Activated naive CD8-positive, alpha-beta T cell treated with anti-CD3 and anti-CD28 coated beads, Interleukin-2, amount 10 ng/mL, durations not matched to agents 7 days and 5 days (primary cell): Measurements from ENCODE around the gene ABCC8. TPM values are rescaled to one million over a fixed set of nuclear protein-coding genes. Genes with fewer than 3 reads are reported as not detected.

Experiments
- ATAC-seq: fragments of 150-1000 bp; cut with Tn5 transposase; one replicate; pipeline ENCODE4 v1.10.0; 2021; ENCODE audit warnings: low read depth, moderate library complexity
- POLR2A ChIA-PET: fragments of 350-600 bp; sonication (Branson Sonifier 250); formaldehyde crosslinking; loops from one replicate; lab custom pipeline; 2021; ENCODE audit warnings: antibody characterized with exemption; lab: Charles Lee
- DNase-seq: peaks from one replicate; pipeline ENCODE4 v3.0.0; 2021
- H3K27ac Mint-ChIP-seq: one replicate; pipeline ENCODE4 v1.8.0; 2022; ENCODE audit warnings: mild to moderate bottlenecking, mixed read lengths
- H3K27me3 Mint-ChIP-seq: one replicate; pipeline ENCODE4 v1.8.0; 2022; ENCODE audit warnings: mild to moderate bottlenecking, moderate library complexity, mixed read lengths
- H3K36me3 Mint-ChIP-seq: one replicate; pipeline ENCODE4 v1.8.0; 2021; ENCODE audit warnings: mild to moderate bottlenecking, mixed read lengths
- H3K4me1 Mint-ChIP-seq: one replicate; pipeline ENCODE4 v1.8.0; 2021; ENCODE audit warnings: mixed read lengths
- H3K4me3 Mint-ChIP-seq: one replicate; pipeline ENCODE4 v1.8.0; 2022; ENCODE audit warnings: mild to moderate bottlenecking, moderate library complexity, mixed read lengths
- H3K9me3 Mint-ChIP-seq: one replicate; pipeline ENCODE4 v1.8.0; 2021; ENCODE audit warnings: mixed read lengths
- total RNA-seq, 2 experiments: library from RNA; stranded (reverse); gene quantifications; one replicate each; pipeline ENCODE4 v1.2.3, GENCODE V29; 2021

Gene ABCC8
- total RNA-seq, 2 experiments from 2014 or later, result not detected

GRCh38 chr11:17376493-17376892, 100.2 kb downstream of the ABCC8 start:
- H3K27me3 Mint-ChIP-seq, result peaks cover 1% of the 10 kb centered on the region
- peaks cover 19% of the 10 kb centered on the region for H3K9me3 Mint-ChIP-seq
- no peak overlapping the region for H3K27ac Mint-ChIP-seq
- peaks cover 29% of the 10 kb centered on the region for H3K36me3 Mint-ChIP-seq
- no peaks in the 10 kb centered on the region for H3K4me1 Mint-ChIP-seq
- DNase-seq (no peak), ATAC-seq (no peak)
- POLR2A ChIA-PET, result interaction anchor here (1.3 kb wide), 1 partner anchor 10 kb away, joined by 5 read pairs; no protein-coding TSS in a partner anchor
- H3K4me3 Mint-ChIP-seq, result no peak overlapping the region

GRCh38 chr11:17375547-17375946, 101.1 kb downstream of the ABCC8 start:
- no peak overlapping the region for H3K27ac Mint-ChIP-seq

GRCh38 chr11:17371614-17372013, 105.0 kb downstream of the ABCC8 start:
- H3K27me3 Mint-ChIP-seq, result no peaks in the 10 kb centered on the region
- ATAC-seq (no peak), DNase-seq (no peak)
- POLR2A ChIA-PET, result no interaction called here
- peaks cover 13% of the 10 kb centered on the region for H3K4me1 Mint-ChIP-seq
- H3K9me3 Mint-ChIP-seq, result peaks cover 38% of the 10 kb centered on the region
- peaks cover 55% of the 10 kb centered on the region for H3K36me3 Mint-ChIP-seq
- H3K27ac Mint-ChIP-seq, result no peak overlapping the region
- H3K4me3 Mint-ChIP-seq, result no peak overlapping the region

More at GRCh38 chr11:17375547-17375946, 101.1 kb downstream of the ABCC8 start:
- Mint-ChIP-seq H3K4me1 (no peaks in the 10 kb centered on the region), H3K36me3 (peaks cover 38% of the 10 kb centered on the region), H3K27me3 (peaks cover 1% of the 10 kb centered on the region), H3K4me3 (no peak overlapping the region), H3K9me3 (peaks cover 26% of the 10 kb centered on the region)
- POLR2A ChIA-PET, result no interaction called here
- ATAC-seq, result no peak
- DNase-seq, result no peak

GRCh38 chr11:17369684-17370243, 106.9 kb downstream of the ABCC8 start:
- POLR2A ChIA-PET, result no interaction called here
- ATAC-seq, result no peak
- no peak for DNase-seq
- Mint-ChIP-seq H3K36me3 (peaks cover 54% of the 10 kb centered on the region), H3K4me3 (no peak overlapping the region), H3K9me3 (peaks cover 38% of the 10 kb centered on the region), H3K4me1 (peaks cover 13% of the 10 kb centered on the region), H3K27me3 (no peaks in the 10 kb centered on the region), H3K27ac (no peak overlapping the region)

- Mint-ChIP-seq H3K4me1 (peaks cover 13% of the 10 kb centered on the region), H3K9me3 (peaks cover 38% of the 10 kb centered on the region), H3K4me3 (no peak overlapping the region), H3K27ac (no peak overlapping the region), H3K36me3 (peaks cover 52% of the 10 kb centered on the region), H3K27me3 (no peaks in the 10 kb centered on the region)
- ATAC-seq (no peak), DNase-seq (no peak)
- POLR2A ChIA-PET, result no interaction called here
Observed at GRCh38 chr11:17369094-17369493, 107.6 kb downstream of the ABCC8 start.

GRCh38 chr11:17368551-17368950, 108.1 kb downstream of the ABCC8 start:
- Mint-ChIP-seq H3K36me3 (peaks cover 52% of the 10 kb centered on the region), H3K4me1 (peaks cover 13% of the 10 kb centered on the region), H3K27ac (no peak overlapping the region), H3K4me3 (no peak overlapping the region), H3K27me3 (no peaks in the 10 kb centered on the region), H3K9me3 (peaks cover 36% of the 10 kb centered on the region)
- DNase-seq, result no peak
- POLR2A ChIA-PET, result no interaction called here
- ATAC-seq, result peak; percentile 50

- H3K4me1 Mint-ChIP-seq, result peaks cover 13% of the 10 kb centered on the region
Observed at GRCh38 chr11:17366495-17366894, 110.2 kb downstream of the ABCC8 start.

GRCh38 chr11:17354601-17354991, 122.0 kb downstream of the ABCC8 start:
- H3K4me3 Mint-ChIP-seq, result peak overlapping the region; percentile 91
- peaks cover 7% of the 10 kb centered on the region for H3K36me3 Mint-ChIP-seq
- DNase-seq (no peak), ATAC-seq (peak; percentile 40)
- no peaks in the 10 kb centered on the region for H3K9me3 Mint-ChIP-seq
- H3K4me1 Mint-ChIP-seq, result peaks cover 28% of the 10 kb centered on the region
- H3K27ac Mint-ChIP-seq, result no peak overlapping the region
- POLR2A ChIA-PET, result interaction anchor here (1.4 kb wide), 1 partner anchor 74 kb away, joined by 3 read pairs; no protein-coding TSS in a partner anchor
- peaks cover 12% of the 10 kb centered on the region for H3K27me3 Mint-ChIP-seq

More at GRCh38 chr11:17366495-17366894, 110.2 kb downstream of the ABCC8 start:
- Mint-ChIP-seq H3K4me3 (no peak overlapping the region), H3K27me3 (no peaks in the 10 kb centered on the region), H3K36me3 (peaks cover 38% of the 10 kb centered on the region), H3K27ac (no peak overlapping the region), H3K9me3 (peaks cover 23% of the 10 kb centered on the region)
- POLR2A ChIA-PET, result interaction anchor here (1.2 kb wide), 1 partner anchor 11 kb away, joined by 5 read pairs; no protein-coding TSS in a partner anchor
- ATAC-seq (no peak), DNase-seq (no peak)

GRCh38 chr11:17353821-17354600, 122.6 kb downstream of the ABCC8 start:
- Mint-ChIP-seq H3K27me3 (peaks cover 12% of the 10 kb centered on the region), H3K36me3 (peaks cover 11% of the 10 kb centered on the region), H3K4me1 (peaks cover 28% of the 10 kb centered on the region), H3K9me3 (no peaks in the 10 kb centered on the region), H3K27ac (peak overlapping the region; percentile 45), H3K4me3 (peak overlapping the region; percentile 91)
- POLR2A ChIA-PET, result interaction anchor here (0.8 to 1.4 kb wide), 4 partner anchors 35 to 124 kb away, joined by 3 to 4 read pairs (median 4); partner anchors contain the start of gene KCNJ11
- DNase-seq (no peak), ATAC-seq (no peak)

- peak overlapping the region; percentile 91 for H3K4me3 Mint-ChIP-seq
Observed at GRCh38 chr11:17352950-17353820, 123.5 kb downstream of the ABCC8 start.

GRCh38 chr11:17351510-17352176, 125.0 kb downstream of the ABCC8 start, which contains the start of gene NCR3LG1:
TSS of gene NCR3LG1 (plus strand) at chr11:17351800. CDS start at chr11:17351970, 170 bp downstream.
- ATAC-seq (peak; percentile 50), DNase-seq (peak; percentile 71)
- Mint-ChIP-seq H3K9me3 (no peaks in the 10 kb centered on the region), H3K4me3 (peak within 1 kb of the TSS; percentile 91), H3K36me3 (peaks cover 12% of the 10 kb centered on the region), H3K27ac (peak within 1 kb of the TSS; percentile 82), H3K4me1 (peaks cover 28% of the 10 kb centered on the region), H3K27me3 (peaks cover 12% of the 10 kb centered on the region)
- POLR2A ChIA-PET, result interaction anchor here (0.7 to 1.5 kb wide), 4 partner anchors 66 to 151 kb away, joined by 3 to 10 read pairs (median 5); no protein-coding TSS in a partner anchor

More at GRCh38 chr11:17352950-17353820, 123.5 kb downstream of the ABCC8 start:
- Mint-ChIP-seq H3K27me3 (peaks cover 12% of the 10 kb centered on the region), H3K36me3 (peaks cover 12% of the 10 kb centered on the region), H3K27ac (peak overlapping the region; percentile 82), H3K4me1 (peaks cover 28% of the 10 kb centered on the region), H3K9me3 (no peaks in the 10 kb centered on the region)
- POLR2A ChIA-PET, result interaction anchor here (0.8 to 1.5 kb wide), 6 partner anchors 36 to 123 kb away, joined by 3 to 10 read pairs (median 4); partner anchors contain the start of gene KCNJ11
- peak; percentile 61 for DNase-seq
- ATAC-seq, result peak; percentile 56

GRCh38 chr11:17351172-17351509, 125.5 kb downstream of the ABCC8 start:
- peaks cover 12% of the 10 kb centered on the region for H3K36me3 Mint-ChIP-seq
- peaks cover 28% of the 10 kb centered on the region for H3K4me1 Mint-ChIP-seq
- peaks cover 12% of the 10 kb centered on the region for H3K27me3 Mint-ChIP-seq
- POLR2A ChIA-PET, result interaction anchor here (1.1 kb wide), 1 partner anchor 55 kb away, joined by 3 read pairs; no protein-coding TSS in a partner anchor
- peak overlapping the region; percentile 60 for H3K4me3 Mint-ChIP-seq
- ATAC-seq (no peak), DNase-seq (no peak)
- no peaks in the 10 kb centered on the region for H3K9me3 Mint-ChIP-seq
- peak overlapping the region; percentile 11 for H3K27ac Mint-ChIP-seq
